IMR-90 (cell line): ENCODE results near the gene CACNA1D.

Experiments
- CEBPB ChIP-seq: IDR thresholded peaks from 2 replicates; pipeline ENCODE4 v1.6.1; 2012; ENCODE audit warnings: low read depth, low read length, improper control_type of control experiment
- CHD1 ChIP-seq: IDR thresholded peaks from 2 replicates; pipeline ENCODE4 v1.6.1; 2012; ENCODE audit warnings: low read depth, low read length, improper control_type of control experiment
- MAFK ChIP-seq: IDR thresholded peaks from 2 replicates; pipeline ENCODE4 v1.6.1; 2012; ENCODE audit warnings: low read depth, low read length, improper control_type of control experiment
- POLR2A ChIP-seq: IDR thresholded peaks from 2 replicates; pipeline ENCODE4 v1.6.1; 2012; ENCODE audit warnings: mild to moderate bottlenecking, low read depth, low read length
- RCOR1 ChIP-seq: IDR thresholded peaks from 2 replicates; pipeline ENCODE4 v1.6.1; 2012; ENCODE audit warnings: mild to moderate bottlenecking, low read length, improper control_type of control experiment; ENCODE audit not compliant: insufficient replicate concordance
- RFX5 ChIP-seq: IDR thresholded peaks from 2 replicates; pipeline ENCODE4 v1.8.0; 2012; ENCODE audit warnings: low read depth, mild to moderate bottlenecking, low read length, moderate library complexity
- TF ChIP-seq, protein P1 (sequence below): conservative IDR thresholded peaks from 2 replicates; pipeline ENCODE4 v1.5.1; 2012; ENCODE audit warnings: mild to moderate bottlenecking, low read depth, low read length, improper control_type of control experiment

DNA sequence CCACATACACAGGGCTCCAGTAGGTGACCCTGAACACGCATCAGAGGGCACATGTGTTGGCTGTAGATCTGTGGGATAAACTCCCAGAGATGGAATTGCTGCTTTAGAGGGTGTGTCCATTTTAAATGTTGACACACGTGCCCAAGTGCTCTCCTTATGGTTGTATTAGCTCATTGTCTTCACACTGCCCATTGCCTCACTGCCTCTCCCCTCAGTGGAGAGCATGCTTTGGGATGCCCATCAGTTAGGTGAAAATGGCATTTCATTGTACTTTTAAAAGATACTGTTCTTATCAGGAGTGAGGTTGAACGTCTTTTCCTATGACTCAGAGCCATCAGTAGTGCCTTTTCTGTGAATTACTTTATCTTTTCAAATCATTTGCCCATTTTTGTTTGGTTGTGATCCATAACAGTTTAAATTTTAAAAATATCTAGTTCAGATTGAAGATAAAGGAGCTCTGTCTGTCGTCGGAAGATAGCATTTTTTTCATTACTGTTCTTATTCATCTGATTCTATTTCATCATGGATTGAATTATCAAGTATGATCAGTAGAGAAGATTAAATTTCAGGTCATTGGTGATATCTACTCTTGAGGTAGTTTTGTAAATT lies 231.1 kb downstream of the CACNA1D start:
- TF ChIP-seq POLR2A (no peak), RCOR1 (no peak), CEBPB (no peak), RFX5 (no peak), MAFK (no peak), CHD1 (no peak)
- TF ChIP-seq, protein P1, sequence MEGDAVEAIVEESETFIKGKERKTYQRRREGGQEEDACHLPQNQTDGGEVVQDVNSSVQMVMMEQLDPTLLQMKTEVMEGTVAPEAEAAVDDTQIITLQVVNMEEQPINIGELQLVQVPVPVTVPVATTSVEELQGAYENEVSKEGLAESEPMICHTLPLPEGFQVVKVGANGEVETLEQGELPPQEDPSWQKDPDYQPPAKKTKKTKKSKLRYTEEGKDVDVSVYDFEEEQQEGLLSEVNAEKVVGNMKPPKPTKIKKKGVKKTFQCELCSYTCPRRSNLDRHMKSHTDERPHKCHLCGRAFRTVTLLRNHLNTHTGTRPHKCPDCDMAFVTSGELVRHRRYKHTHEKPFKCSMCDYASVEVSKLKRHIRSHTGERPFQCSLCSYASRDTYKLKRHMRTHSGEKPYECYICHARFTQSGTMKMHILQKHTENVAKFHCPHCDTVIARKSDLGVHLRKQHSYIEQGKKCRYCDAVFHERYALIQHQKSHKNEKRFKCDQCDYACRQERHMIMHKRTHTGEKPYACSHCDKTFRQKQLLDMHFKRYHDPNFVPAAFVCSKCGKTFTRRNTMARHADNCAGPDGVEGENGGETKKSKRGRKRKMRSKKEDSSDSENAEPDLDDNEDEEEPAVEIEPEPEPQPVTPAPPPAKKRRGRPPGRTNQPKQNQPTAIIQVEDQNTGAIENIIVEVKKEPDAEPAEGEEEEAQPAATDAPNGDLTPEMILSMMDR, result no peak
